Mucosa of descending colon (tissue), 3 donors: Measurements from ENCODE around the gene S100A2. TPM values are rescaled to one million over a fixed set of nuclear protein-coding genes. Genes with fewer than 3 reads are reported as not detected.

ENCODE experiments used
- ATAC-seq: fragments of 200-7000 bp; cut with Tn5 transposase; one replicate; pipeline ENCODE4 v1.9.1; 2020; ENCODE audit warnings: mild to moderate bottlenecking, moderate library complexity
- DNase-seq, 3 donors: peaks; one replicate each; pipeline ENCODE4 v3.0.0-alpha.2; 2020
- H3K36me3 ChIP-seq: fragments of 200-600 bp; one replicate; pipeline ENCODE4 v1.8.0; 2021; ENCODE audit warnings: low read depth, mild to moderate bottlenecking
- H3K4me1 ChIP-seq: fragments of 200-600 bp; one replicate; pipeline ENCODE4 v1.8.0; 2021; ENCODE audit warnings: low read depth, mild to moderate bottlenecking
- H3K4me3 ChIP-seq: fragments of 200-600 bp; one replicate; pipeline ENCODE4 v1.8.0; 2021; ENCODE audit warnings: mild to moderate bottlenecking
- H3K9me3 ChIP-seq: fragments of 200-600 bp; one replicate; pipeline ENCODE4 v1.8.0; 2021; ENCODE audit warnings: mild to moderate bottlenecking
- intact Hi-C, 2 donors: fragments of 100-400 bp; cut with DNase I in 1 of 2; cut with micrococcal nuclease in 1 of 2; formaldehyde crosslinking; loops; one replicate each; pipeline versions ENCODE4 v1.11.0 to v1.11.1; 2022; cut with DNase I, micrococcal nuclease
- total RNA-seq, 3 donors: library from RNA; stranded (reverse); fragmentation: NEBNext Ultra II Directional in 2 of 3; extraction: Animal tissue kit (Norgen Biotek cat#: 25700) in 2 of 3; gene quantifications; one replicate each; pipeline versions ENCODE4 v1.2.1 to v1.2.4, GENCODE V29; 2021 to 2023
- TF ChIP-seq, protein P1 (sequence below): fragments of 200-600 bp; IDR thresholded peaks from one replicate; pipeline ENCODE4 v1.8.0; 2022; ENCODE audit warnings: antibody characterized with exemption, mild to moderate bottlenecking
- donor health status: DM: no; HTN: no; CAD: no; lungs with moderate emphysema.
- donor health status: DM: no; HTN: no; CAD: no.
- donor health status: DM: no; HTN: yes; CAD: no.

S100A2 gene
- total RNA-seq, 3 donors from 2014 or later = 1.3 to 1.9 TPM; not detected in 1

DNA sequence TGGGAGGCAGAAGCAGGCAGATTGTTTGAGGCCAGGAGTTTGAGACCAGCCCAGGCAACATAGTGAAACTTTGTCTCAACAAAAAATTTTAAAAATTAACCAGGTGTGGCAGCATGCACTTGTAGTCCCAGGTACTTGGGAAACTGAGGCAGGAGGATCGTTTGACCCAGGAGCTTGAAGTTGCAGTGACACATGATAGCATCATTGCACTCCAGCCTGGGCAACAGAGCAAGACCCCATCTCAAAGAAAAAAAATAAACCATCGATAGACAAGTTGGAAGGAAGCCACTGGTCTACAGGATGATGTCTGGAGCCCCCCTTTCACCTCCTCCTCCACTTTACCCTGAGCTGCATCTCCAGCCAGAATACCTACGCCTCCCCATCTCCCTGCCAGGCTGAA is 46.4 kb downstream of the S100A2 start:
- Histone ChIP-seq H3K9me3 (no peaks in the 10 kb centered on the region), H3K4me1 (peaks cover 25% of the 10 kb centered on the region), H3K36me3 (no peaks in the 10 kb centered on the region), H3K4me3 (no peak overlapping the region)
- ATAC-seq (no peak), DNase-seq (no peak)
- TF ChIP-seq, protein P1, sequence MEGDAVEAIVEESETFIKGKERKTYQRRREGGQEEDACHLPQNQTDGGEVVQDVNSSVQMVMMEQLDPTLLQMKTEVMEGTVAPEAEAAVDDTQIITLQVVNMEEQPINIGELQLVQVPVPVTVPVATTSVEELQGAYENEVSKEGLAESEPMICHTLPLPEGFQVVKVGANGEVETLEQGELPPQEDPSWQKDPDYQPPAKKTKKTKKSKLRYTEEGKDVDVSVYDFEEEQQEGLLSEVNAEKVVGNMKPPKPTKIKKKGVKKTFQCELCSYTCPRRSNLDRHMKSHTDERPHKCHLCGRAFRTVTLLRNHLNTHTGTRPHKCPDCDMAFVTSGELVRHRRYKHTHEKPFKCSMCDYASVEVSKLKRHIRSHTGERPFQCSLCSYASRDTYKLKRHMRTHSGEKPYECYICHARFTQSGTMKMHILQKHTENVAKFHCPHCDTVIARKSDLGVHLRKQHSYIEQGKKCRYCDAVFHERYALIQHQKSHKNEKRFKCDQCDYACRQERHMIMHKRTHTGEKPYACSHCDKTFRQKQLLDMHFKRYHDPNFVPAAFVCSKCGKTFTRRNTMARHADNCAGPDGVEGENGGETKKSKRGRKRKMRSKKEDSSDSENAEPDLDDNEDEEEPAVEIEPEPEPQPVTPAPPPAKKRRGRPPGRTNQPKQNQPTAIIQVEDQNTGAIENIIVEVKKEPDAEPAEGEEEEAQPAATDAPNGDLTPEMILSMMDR = no peak
- intact Hi-C loops = loop anchor here in 1 of 2 donors (10.0 kb wide), 1 partner anchor 226 kb away; no protein-coding TSS in a partner anchor

DNA sequence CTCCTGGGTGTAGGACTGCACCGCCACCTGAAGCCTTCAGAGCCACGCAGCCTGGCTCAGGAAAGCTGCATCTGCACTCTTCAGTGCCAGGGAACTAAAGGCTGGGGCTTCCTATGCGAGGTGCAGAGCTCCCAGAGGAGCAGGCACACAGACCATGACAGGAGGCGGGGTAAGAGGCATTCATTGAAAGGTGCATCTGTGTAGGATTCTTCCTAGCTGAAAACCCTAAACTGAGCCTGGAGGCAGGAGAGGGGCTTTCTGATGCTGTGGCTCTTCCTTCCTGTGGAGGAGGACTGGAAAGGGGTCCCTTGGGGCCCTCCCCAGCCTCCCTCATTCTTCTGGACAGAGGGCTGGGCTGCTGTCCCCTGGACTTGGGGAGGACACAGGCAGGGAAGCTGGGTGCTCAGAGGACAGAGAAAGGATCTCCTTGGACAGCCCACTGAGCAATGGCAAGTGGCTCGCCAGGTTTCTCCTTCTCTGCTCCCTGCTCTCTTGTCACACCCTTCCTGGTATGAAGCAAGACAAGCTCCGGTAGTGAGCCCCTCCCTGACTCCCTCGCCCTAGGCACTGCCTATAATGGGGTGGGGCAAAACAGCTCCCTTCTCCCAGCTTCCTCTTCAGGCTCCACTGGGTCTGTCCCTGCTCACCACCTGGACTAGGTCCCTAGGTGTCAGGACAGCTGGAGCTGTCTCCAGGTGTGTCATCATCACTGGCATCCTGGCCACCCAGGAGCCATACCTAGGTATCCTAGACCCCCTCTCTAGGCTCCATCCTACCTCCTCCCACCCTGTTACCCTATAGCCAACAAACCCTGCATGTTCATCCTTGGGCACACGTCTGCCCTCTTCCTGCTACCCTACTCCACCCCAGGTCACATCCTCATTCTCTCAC is 49.9 kb downstream of the S100A2 start:
- peaks cover 27% of the 10 kb centered on the region for H3K4me1 ChIP-seq
- DNase-seq (peak; percentile 86 to 90 (median 89)), ATAC-seq (peak; percentile 97)
- H3K9me3 ChIP-seq = no peaks in the 10 kb centered on the region
- no peak overlapping the region for H3K4me3 ChIP-seq
- H3K36me3 ChIP-seq = no peaks in the 10 kb centered on the region
- intact Hi-C loops = loop anchor here in 1 of 2 donors (10.0 kb wide), 1 partner anchor 229 kb away; no protein-coding TSS in a partner anchor
- TF ChIP-seq, protein P1 = no peak

DNA sequence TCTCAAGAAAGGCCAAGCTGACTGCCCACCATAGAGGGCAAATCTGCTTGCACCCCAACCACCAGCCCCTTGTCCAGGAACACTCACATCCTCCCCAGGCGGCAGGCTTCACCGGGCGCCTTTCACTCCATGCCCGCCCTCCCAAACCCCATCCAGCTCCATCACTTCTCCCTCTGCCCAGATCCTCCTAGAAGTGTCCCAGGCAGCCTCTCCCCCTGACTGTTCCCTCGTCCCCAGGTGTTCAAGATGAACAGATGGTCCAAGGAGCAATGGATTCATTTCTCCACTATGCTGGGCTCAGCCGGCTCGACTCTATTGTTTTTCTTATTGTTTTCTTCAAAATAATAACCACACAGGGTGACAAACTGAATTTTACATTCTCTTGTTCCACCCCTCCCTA is 52.0 kb downstream of the S100A2 start:
- DNase-seq (no peak), ATAC-seq (no peak)
- TF ChIP-seq, protein P1 = no peak
- peaks cover 23% of the 10 kb centered on the region for H3K4me1 ChIP-seq
- H3K4me3 ChIP-seq = no peak overlapping the region
- intact Hi-C loops = loop anchor here in 1 of 2 donors (5.0 to 10.0 kb wide), 2 partner anchors 54 to 231 kb away; partner anchors contain the start of gene S100A2
- no peaks in the 10 kb centered on the region for H3K9me3 ChIP-seq
- no peaks in the 10 kb centered on the region for H3K36me3 ChIP-seq

DNA sequence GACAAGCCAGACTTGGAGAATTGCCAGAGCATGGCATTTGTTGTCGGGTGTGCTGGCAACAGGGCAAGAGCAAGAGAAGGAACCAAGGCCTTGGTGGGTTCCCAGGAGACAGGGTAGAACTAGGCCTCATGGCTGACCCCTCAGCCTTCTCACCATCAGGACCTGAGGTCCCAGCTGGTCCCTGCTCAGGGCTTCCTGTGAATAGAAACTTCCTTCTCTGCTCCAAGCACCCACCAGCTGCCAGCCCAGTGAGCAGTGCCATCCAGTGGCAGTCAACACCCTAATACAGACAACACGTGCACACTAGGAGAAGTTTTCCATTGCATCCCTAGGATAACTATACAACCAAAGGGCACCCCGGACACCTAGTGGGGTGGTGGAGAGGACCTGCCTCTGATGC is 52.6 kb downstream of the S100A2 start:
- TF ChIP-seq, protein P1 = no peak
- ATAC-seq (peak; percentile 14), DNase-seq (peak in 2 of 3 donors; percentile 48 to 57)
- Histone ChIP-seq H3K4me3 (no peak overlapping the region), H3K9me3 (no peaks in the 10 kb centered on the region), H3K36me3 (no peaks in the 10 kb centered on the region), H3K4me1 (peaks cover 23% of the 10 kb centered on the region)
- intact Hi-C loops = loop anchor here in 1 of 2 donors (5.0 to 10.0 kb wide), 2 partner anchors 54 to 232 kb away; partner anchors contain the start of gene S100A2

Other genes starting within 250 kb of the S100A2 start
- not detected for gene PGLYRP4, start 217.0 kb downstream of the S100A2 start, total RNA-seq
- 100 to 1,000 TPM in 1 of 3 donors, 10 to 100 TPM in 1, 1 to 10 TPM in 1; 5.5 to 151 (median 75.0) TPM for gene S100A9, start 208.0 kb downstream of the S100A2 start, total RNA-seq
- gene S100A12, start 190.2 kb downstream of the S100A2 start, total RNA-seq = 1 to 10 TPM in 1 of 3 donors, under 1 TPM in 1, not detected in 1; 0.87 to 1.5 TPM
- 10 to 100 TPM in 2 of 3 donors, 1 to 10 TPM in 1; 3.4 to 90.6 (median 22.4) TPM for gene S100A8, start 174.8 kb downstream of the S100A2 start, total RNA-seq
- not detected for gene S100A7A, start 149.3 kb downstream of the S100A2 start, total RNA-seq
- gene S100A7, start 105.2 kb downstream of the S100A2 start, total RNA-seq = not detected
- gene S100A6, start 29.9 kb downstream of the S100A2 start, total RNA-seq = 1,000 to 10,000 TPM; 1,327 to 1,659 (median 1,382) TPM
- not detected for gene S100A5, start 24.9 kb downstream of the S100A2 start, total RNA-seq
- gene S100A4, start 20.0 kb downstream of the S100A2 start, total RNA-seq = 100 to 1,000 TPM in 2 of 3 donors, 10 to 100 TPM in 1; 28.9 to 176 (median 141) TPM
- 1 to 10 TPM in 1 of 3 donors, under 1 TPM in 1, not detected in 1; 0.85 to 2.2 TPM for gene S100A3, start 16.6 kb downstream of the S100A2 start, total RNA-seq
- 100 to 1,000 TPM in 2 of 3 donors, 10 to 100 TPM in 1; 79.9 to 156 (median 139) TPM for gene S100A16, start 47.3 kb upstream of the S100A2 start, total RNA-seq
- 100 to 1,000 TPM; 122 to 361 (median 325) TPM for gene S100A14, start 50.5 kb upstream of the S100A2 start, total RNA-seq
- gene S100A13, start 61.7 kb upstream of the S100A2 start, total RNA-seq = 100 to 1,000 TPM in 1 of 3 donors, 10 to 100 TPM in 2; 42.3 to 102 (median 43.9) TPM
- gene S100A1, start 62.6 kb upstream of the S100A2 start, total RNA-seq = 1 to 10 TPM in 2 of 3 donors, under 1 TPM in 1; 0.20 to 5.6 (median 2.4) TPM
- gene CHTOP, start 68.2 kb upstream of the S100A2 start, total RNA-seq = 10 to 100 TPM; 64.2 to 71.8 (median 71.6) TPM
- 10 to 100 TPM; 22.6 to 33.7 (median 25.4) TPM for gene SNAPIN, start 92.9 kb upstream of the S100A2 start, total RNA-seq
- gene ILF2, start 105.1 kb upstream of the S100A2 start, total RNA-seq = 100 to 1,000 TPM in 1 of 3 donors, 10 to 100 TPM in 2; 78.4 to 126 (median 81.3) TPM
- 10 to 100 TPM in 1 of 3 donors, 1 to 10 TPM in 2; 2.3 to 16.4 (median 6.0) TPM for gene NPR1, start 112.8 kb upstream of the S100A2 start, total RNA-seq
- gene INTS3, start 162.2 kb upstream of the S100A2 start, total RNA-seq = 10 to 100 TPM; 30.6 to 52.3 (median 36.1) TPM
- 10 to 100 TPM; 17.9 to 35.1 (median 22.9) TPM for gene SLC27A3, start 209.6 kb upstream of the S100A2 start, total RNA-seq